AG10803 (cell line): Measurements from ENCODE around the gene CDHR1.

Experiments used
- DNase-seq: peaks from one replicate; pipeline ENCODE4 v3.0.0; 2010; ENCODE audit warnings: low read depth
- H3K4me3 ChIP-seq: 2 replicates; pipeline ENCODE4 v1.5.1; 2011; ENCODE audit warnings: mild to moderate bottlenecking, low read length, control low read depth
- TF ChIP-seq, protein P1 (sequence below): conservative IDR thresholded peaks from 2 replicates; pipeline ENCODE4 v1.5.1; 2011; ENCODE audit warnings: mild to moderate bottlenecking, low read length, control low read depth, inconsistent platforms

The CDHR1 gene

DNA sequence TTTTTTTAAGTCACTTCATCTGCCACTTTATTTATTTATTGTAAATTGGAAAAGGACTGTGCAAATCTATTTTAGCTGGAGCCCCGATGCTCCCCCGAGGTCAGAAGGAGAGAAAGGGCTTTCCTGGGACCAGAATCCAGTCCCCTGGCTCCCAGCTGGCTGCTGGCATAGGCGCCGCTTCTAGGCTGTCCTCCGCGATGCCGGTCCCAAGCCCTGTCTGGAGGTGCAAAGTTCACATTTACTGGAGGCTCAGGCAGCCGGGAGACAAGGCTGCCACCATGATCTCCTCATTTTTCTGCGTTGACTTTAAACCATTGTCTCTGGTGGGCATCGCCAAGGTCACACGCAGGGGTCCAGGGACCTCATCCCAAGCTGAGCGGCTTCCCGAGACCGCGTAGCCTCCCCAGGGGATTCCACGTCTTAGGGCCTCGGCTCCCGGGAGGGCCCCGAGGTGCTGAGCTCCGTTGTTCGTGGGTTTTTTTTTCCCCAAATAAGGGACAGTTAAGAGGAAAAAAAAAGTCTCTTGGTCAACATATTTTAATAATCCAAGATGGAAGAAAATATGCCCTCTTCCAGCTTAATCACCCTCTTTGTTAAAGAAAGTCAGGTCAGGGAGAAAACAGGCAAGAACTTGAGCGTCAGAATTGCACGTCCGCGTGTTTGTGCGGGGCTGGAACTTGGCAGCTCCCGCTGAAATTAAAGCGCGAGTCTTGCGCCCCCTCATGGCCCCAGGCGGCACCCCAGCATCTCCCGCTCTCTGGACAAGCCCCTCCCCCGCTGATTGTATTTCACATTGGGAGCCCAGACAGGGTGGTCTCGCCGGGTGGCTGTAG lies 62.4 kb downstream of the CDHR1 start:
- peak; percentile 38 for DNase-seq
- no peak overlapping the region for H3K4me3 ChIP-seq
- TF ChIP-seq, protein P1, sequence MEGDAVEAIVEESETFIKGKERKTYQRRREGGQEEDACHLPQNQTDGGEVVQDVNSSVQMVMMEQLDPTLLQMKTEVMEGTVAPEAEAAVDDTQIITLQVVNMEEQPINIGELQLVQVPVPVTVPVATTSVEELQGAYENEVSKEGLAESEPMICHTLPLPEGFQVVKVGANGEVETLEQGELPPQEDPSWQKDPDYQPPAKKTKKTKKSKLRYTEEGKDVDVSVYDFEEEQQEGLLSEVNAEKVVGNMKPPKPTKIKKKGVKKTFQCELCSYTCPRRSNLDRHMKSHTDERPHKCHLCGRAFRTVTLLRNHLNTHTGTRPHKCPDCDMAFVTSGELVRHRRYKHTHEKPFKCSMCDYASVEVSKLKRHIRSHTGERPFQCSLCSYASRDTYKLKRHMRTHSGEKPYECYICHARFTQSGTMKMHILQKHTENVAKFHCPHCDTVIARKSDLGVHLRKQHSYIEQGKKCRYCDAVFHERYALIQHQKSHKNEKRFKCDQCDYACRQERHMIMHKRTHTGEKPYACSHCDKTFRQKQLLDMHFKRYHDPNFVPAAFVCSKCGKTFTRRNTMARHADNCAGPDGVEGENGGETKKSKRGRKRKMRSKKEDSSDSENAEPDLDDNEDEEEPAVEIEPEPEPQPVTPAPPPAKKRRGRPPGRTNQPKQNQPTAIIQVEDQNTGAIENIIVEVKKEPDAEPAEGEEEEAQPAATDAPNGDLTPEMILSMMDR, result peak; percentile 55

DNA sequence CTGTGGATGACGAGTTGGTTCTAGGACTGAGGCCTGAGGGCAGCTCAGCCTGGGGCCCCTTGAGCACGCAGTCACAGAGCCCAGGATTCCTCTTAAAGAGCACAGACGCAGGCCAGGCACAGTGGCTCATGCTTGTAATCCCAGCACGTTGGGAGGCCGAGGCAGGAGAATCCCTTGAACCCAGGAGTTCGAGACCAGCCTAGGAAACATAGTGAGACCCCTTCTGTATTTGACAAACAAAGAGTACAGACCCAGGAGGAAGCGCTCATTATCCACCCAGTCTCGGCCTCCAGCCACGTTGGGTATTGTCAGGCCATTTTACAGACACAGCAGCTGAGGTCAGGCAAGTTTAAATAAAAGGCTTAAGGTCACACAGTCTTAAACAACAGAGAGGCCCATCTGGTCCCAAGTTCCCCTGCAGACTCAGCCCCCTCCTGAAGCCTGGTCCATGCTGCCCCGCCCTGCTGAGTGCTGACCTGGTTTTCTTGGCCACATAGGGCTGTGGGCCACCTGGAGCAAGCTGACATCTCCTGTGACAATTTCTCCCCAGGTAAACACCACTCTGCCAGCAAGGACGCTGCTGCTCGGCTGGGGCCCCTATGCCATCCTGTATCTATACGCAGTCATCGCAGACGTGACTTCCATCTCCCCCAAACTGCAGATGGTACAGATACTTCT lies 63.1 kb downstream of the CDHR1 start:
- TF ChIP-seq, protein P1, result no peak
- H3K4me3 ChIP-seq, result no peak overlapping the region
- DNase-seq, result no peak

DNA sequence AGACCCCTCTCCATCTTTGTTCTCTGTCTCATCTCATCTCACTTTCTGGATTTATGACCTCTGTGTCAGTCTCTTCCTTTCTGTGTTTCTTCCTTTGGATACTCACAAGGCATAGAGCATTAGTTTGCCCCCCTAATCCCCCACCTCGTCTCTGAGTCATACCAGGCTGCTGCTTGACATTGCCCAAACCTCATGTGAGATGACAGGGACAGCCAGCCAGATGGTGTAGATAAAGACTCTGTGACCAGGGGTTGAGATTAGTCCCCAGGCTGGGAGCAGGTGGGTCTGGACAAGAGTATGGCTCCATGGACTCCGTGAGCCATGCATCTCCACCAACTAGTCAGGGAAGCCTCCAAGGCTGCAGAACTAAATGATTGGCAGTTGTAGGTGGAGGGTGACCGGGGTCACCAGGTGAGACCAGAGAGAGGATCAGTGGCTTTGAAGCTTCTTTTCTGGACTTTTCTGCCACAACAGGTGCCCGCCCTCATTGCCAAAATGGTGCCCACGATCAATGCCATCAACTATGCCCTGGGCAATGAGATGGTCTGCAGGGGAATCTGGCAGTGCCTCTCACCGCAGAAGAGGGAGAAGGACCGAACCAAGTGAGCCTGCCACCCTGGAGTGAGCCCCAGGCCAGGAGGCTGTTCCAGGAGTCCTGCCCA lies 63.8 kb downstream of the CDHR1 start:
- H3K4me3 ChIP-seq, result no peak overlapping the region
- TF ChIP-seq, protein P1, result no peak
- no peak for DNase-seq

DNA sequence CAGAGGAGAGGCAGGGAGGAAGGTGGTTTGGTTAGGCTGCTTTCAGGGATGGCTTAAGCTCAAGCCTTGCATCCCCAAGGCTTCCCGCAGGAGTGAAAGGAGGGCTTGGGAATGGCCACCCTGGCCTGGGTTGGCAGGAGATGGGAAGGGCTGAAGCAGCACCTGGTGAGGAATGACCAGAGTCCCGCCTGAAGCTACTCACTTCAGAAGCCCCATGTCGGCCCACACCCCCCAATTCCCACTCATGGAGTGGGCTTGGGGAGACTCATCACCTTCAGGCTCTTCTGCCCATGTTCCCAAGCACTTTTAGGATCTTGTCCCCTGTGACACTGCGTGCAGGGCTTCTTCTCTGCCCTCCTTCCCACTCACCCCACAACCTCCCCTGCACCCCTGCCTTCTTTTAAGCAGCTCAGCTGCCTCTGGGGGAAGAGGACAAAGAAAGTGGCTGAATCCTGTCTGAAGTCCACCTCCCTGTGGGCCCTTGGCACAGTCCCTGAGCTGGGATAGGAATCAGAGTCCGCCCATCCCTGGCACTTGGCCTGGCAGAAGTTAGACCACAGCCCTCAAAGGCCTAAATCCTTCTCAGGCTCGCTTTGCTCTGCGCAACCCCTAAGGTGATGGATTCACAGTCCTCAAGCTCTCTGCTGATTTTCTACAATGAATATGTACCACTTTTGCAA lies 67.0 kb downstream of the CDHR1 start:
- TF ChIP-seq, protein P1, result no peak
- DNase-seq, result no peak
- H3K4me3 ChIP-seq, result no peak overlapping the region

DNA sequence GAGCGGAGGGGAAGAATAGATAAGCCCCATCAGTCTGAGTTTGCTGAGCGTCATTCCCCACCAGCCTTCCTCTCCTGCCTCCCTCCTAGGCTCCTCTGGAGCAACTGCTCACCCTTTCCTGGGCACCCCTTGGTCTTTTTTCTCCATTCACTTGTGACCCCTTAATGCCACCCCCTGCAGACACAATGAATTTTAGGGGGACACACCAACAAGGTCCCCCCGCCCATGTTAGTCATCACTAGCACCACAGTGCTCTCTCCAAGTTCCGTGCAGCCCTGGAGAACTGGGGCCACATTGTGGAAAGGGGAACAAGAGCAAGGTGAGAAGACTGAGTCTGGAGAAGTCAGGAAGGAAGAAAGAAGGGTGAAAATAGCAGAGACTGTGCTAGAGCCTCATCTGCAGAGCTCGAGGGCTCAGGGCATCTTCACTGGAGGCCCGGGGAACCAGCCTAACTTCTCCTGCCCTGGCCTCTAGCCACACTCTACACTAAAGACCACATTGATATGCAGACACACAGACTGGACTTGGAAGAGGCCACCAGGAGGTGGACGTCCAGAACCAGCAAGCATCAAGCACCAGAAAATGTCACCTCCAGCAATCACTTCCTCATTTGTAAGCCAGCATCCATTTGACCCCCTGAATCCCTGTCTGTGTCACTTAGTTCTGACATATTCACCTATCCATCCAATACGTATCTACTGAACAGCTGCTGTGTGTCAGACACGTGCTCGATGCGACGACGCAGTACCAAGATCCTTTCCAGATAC lies 68.0 kb downstream of the CDHR1 start:
- no peak overlapping the region for H3K4me3 ChIP-seq
- no peak for DNase-seq
- TF ChIP-seq, protein P1, result no peak

DNA sequence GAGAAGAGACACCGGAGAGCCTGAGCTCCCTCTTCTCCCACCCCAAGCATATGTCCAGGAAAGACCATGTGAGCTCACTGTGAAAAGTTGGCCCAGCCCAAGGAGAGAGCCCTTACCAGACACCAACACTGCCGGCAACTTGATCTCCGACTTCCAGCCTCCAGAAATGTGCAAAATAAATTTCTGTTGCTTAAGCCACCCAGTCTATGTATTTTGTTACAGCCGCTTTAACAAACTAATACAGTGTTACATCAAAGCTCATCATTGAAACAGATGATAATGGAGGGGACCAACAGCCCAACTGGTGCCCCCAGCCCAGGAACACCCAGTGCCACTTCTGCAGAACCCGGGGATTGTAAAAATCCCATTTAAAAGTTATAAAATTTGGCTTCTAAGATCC lies 69.4 kb downstream of the CDHR1 start:
- no peak for DNase-seq
- TF ChIP-seq, protein P1, result no peak
- no peak overlapping the region for H3K4me3 ChIP-seq
